GM18858 (cell line): Measurements from ENCODE around the gene HPD.
"Not testable (repeated sequence)": the region's sequence is repeated elsewhere in the genome, so short reads cannot be mapped to it uniquely, and the experiment has no call there.

Experiments
- ATAC-seq: cut with Tn5 transposase; IDR thresholded peaks from one replicate; pipeline ENCODE4 v1.9.1; 2021; ENCODE audit not compliant: unreplicated experiment

The HPD gene

DNA sequence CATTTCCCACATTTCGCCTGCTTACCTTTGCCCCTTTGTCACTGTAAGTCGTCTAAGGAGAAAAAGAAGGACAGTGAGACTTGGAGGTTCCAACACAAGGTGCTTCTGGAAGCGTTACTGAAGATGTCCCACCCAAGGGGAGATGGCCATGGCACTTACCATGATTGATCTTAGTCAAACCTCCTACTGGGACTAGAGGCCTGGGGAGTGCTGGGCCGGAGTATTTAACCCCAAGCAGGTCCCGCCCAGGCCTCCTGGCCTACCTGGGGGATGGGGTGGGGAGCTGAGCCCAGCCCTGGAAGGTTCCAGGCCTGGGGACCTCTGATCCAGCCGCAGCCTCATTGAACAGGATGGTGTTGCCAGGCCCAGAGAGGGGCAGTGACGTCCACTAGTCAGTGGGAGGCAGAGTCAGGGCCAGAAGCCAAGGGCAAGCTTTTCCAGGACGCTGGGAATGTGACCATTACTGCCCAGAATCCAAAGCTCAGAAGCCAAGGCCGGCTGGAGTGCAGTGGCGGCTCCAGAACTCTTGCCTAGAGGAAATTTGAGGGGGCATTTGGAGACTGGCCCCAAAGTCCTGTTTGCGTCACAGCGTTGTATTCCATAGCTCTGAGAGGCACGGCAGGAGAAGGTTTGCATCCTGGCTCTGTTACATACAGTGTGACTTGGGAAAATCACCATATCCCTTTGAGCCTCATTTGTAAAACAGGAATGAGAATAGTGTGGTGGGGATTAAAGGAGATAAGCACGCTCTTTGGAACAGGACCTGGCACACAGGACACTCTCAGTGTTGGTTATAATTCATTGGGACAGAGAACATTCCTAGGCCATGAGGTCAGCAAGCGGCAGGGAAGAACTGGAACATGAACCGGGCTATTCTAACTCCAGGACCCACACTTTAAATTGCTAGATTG lies at the start of gene HPD:
TSS of gene HPD (minus strand) at position 198 of the 911 bp plus-strand sequence. CDS start at position 162, 36 bp downstream.
- no peak for ATAC-seq

DNA sequence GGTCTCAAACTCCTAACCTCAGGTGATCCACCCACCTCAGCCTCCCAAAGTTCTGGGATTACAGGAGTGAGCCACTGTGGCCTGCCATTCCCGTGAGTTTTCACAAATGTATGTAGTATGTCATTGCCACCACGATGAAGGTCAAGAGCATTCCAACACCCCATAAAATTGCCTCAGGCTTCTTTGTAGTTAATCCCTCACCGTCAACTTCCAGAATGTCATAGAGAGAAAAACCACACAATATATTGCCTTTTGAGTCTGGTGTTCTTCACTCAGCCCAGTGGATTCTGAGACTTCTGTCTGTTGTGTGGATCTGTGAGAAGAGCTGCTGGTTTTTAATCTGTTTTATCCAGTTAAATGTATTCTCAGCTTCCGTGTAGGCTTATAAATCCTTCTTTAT lies 47.1 kb upstream of the HPD start:
- no peak for ATAC-seq

GRCh38 chr12:121903202-121903601 lies 44.5 kb upstream of the HPD start:
- ATAC-seq: no peak

- no peak for ATAC-seq
Measured at GRCh38 chr12:121899590-121899989, 40.9 kb upstream of the HPD start.

DNA sequence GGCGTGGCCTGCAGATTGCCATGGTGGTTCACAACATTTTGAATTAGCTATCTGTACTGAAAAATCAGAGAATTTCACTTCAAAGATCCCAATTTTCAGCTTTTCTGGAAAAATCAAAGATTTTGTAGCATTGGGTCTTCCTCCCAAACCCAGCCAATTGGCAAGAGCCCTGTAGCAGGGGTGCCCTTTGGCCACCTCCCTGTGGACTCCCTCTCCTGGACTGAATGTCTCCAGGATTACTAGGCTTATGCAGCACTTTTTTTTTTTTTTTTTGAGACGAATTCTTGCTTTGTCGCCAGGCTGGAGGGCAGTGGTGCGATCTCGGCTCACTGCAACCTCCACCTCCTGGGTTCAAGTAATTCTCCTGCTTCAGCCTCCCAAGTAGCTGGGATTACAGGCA lies 39.6 kb upstream of the HPD start:
- no peak for ATAC-seq

GRCh38 chr12:121894633-121895032 lies 36.0 kb upstream of the HPD start:
- ATAC-seq: no peak

- no peak for ATAC-seq
Measured at GRCh38 chr12:121893961-121894460, 35.4 kb upstream of the HPD start.

- ATAC-seq: no peak
Measured at GRCh38 chr12:121892673-121893561, 34.3 kb upstream of the HPD start.

DNA sequence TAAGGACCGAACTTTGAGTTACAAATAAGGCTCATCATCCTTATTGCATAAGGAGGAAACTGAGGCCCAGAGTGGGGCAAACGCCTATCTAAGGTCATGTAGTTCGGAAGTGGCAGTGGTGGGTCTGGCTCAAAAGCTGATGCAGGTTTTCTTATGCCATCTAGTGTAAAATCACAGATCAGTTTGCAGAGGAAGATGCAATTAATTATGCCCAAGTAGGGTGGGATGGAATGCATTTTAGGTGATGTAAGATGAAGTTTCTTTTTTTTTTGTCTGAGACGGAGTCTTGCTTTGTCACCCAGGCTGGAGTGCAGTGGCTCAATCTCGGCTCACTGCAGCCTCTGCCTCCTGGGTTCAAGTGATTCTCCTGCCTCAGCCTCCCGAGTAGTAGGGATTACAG lies 31.0 kb upstream of the HPD start:
- not testable (repeated sequence) for ATAC-seq

DNA sequence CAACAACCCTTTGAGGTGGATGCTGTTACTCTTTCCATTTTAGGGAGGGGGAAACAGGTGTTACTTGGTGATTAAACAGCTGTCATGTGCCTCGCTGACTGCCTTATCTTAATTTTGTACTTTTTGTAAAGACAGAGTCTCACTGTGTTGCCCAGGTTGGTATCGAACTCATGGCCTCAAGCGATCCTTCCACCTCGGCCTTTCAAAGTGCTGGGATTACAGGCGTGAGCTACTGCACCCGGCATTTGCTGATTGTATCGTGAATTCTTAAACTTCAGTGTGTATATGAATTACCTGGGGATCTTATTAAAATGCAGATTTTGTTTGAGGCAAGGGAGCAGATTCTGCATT lies 30.6 kb upstream of the HPD start:
- no peak for ATAC-seq

DNA sequence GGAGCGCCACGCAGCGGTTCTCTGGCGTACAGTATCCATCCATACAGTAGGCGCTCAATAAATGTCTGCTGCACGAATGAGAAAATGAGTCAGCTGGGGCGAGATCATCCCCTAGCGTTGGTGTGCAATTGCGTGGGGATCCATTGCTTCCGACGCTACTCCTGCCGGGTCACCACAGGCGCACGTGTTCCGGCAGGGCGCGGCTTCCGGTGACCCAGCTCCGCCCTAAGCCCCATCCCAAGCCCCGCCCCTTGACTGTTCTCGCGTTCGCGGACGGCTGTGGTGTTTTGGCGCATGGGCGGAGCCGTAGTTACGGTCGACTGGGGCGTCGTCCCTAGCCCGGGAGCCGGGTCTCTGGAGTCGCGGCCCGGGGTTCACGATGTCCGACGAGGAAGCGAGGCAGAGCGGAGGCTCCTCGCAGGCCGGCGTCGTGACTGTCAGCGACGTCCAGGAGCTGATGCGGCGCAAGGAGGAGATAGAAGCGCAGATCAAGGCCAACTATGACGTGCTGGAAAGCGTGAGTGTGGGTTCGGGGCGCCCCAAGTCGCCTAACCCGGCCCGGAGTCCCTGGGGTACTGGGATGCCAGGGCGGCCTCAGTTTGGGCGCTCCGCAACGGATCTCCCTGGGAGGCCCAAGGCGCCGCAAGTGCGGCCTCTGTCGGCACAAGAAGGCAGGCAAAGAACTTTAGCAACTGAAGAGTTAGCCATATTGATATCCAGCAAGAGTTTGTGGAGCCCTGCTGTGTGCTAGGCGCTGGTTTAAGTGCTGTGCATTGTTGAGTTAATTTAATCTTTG lies 30.0 kb upstream of the HPD start, which contains the start of gene PSMD9:
TSS of gene PSMD9 (plus strand) at position 313 of the 796 bp plus-strand sequence. CDS start at position 380, 67 bp downstream.
- peak; percentile 75 for ATAC-seq

DNA sequence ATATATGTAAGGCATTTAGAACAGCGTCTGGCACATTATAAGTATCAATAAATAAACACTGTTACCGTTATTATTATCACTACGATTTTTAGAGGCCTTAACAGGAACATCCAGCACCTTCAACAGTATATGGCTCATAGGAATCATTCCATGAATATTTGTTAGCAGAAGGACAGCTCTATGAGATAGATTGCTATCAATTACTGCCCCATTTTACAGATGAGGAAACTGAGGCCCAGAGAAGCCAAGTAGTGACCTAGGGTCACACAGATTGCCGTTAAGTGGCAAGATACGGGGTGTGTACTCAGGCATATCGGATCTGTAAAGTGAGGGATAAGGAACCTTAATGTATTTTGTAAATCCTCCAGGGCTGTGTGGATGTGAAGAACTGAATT lies 29.4 kb upstream of the HPD start:
- ATAC-seq: no peak

DNA sequence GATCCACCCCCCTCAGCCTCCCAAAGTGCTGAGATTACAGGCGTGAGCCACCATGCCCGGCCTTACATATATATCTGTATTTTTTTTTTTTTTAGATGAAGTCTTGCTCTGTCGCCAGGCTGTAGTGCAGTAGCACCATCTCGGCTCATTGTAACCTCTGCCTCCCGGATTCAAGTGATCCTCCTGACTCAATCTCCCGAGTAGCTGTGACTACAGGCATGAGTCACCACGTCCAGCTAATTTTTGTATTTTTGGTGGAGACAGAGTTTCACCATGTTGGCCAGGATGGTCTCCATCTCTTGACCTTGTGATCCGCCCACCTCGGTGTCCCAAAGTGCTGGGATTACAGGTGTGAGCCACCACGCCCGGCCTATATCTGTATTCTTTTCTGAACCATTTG lies 26.5 kb upstream of the HPD start:
- not testable (repeated sequence) for ATAC-seq

GRCh38 chr12:121883315-121883660 lies 24.6 kb upstream of the HPD start:
- ATAC-seq: no peak

DNA sequence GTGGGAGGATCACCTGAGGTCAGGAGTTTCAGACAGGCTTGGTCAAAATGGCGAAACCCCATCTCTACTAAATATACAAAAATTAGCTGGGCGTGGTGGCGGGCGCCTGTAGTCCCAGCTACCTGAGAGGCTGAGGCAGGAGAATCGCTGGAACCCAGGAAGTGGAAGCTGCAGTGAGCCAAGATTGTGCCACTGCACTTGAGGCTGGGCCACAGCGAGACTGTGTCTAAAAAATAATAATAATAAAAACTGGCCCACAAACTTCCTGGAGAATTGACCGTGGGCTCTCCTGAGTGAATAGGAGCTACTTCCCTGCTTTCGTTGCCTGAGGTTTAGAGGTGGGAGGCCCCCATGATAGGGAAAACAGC lies 17.4 kb upstream of the HPD start:
- ATAC-seq: not testable (repeated sequence)

DNA sequence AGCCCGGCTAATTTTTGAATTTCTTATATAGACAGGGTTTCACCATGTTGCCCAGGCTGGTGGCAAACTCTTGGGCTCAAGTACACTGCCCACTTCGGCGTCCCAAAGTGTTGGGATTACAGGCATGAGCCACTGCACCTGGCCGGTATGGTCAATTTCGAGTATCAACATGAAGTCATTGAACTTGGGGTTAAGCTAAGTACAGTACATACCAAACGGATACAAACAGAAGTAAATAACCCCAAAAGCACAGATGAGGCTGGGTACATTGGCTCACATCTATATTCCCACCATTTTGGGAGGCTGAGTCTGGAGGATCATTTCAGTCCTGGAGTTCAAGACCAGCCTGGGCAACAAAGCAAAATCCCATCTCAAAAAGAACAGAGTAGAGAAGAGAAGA lies 16.9 kb upstream of the HPD start:
- no peak for ATAC-seq

- no peak for ATAC-seq
Measured at GRCh38 chr12:121874071-121874470, 15.4 kb upstream of the HPD start.

DNA sequence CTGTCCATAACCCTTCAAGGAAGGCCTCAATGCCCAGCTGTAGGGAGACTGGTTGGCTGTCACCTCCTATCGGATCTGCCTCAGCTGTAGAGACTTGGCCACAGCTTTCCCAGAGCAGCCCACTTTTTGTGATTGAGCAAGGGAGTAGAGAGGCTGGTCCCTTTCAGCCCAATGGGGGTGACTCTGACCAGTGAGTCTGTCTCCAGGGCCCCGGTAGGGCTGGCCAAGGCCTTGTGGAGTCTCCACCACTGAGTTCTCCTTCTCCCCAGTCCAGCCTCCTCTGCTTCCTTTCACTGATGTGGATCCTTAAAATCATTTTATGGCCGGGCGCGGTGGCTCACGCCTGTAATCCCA lies 14.5 kb upstream of the HPD start:
- no peak for ATAC-seq

GRCh38 chr12:121872546-121873215 lies 14.0 kb upstream of the HPD start:
- no peak for ATAC-seq

GRCh38 chr12:121871467-121871866 lies 12.8 kb upstream of the HPD start:
- no peak for ATAC-seq

DNA sequence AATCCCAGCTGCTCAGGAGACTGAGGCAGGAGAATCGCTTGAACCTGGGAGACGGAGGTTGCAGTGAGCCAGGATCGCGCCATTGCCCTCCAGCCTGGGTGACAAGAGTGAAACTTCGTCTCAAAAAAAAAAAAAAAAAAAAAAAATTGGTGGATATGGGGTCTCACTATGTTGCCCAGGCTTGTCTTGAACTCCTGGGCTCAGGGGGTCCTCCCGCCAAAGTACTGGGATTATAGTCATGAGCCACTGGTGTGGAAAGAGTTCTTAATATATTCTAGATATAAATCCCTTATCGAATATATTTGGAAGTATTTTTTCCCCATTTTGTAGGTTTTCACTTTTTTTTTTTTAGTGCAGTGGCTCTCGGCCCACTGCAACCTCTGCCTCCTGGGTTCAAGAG lies 10.6 kb upstream of the HPD start:
- not testable (repeated sequence) for ATAC-seq
